DMS153 treated with DMSO at 0.1 percent for 48 hours (cell line): Measurements from ENCODE around the gene PLXDC1.
"Not testable (repeated sequence)": the region's sequence is repeated elsewhere in the genome, so short reads cannot be mapped to it uniquely, and the experiment has no call there.

Experiments
- DNase-seq: peaks from one replicate; lab custom pipeline; 2025; ENCODE audit not compliant: unreplicated experiment; lab: John Stamatoyannopoulos, UW

Gene PLXDC1

GRCh38 chr17:39069114-39069756, 82.2 kb downstream of the PLXDC1 start:
- DNase-seq, result peak; percentile 11

GRCh38 chr17:39064819-39065218, 86.6 kb downstream of the PLXDC1 start:
- DNase-seq, result no peak

- no peak for DNase-seq
Measured at GRCh38 chr17:39064374-39064773, 87.1 kb downstream of the PLXDC1 start.

- no peak for DNase-seq
Measured at GRCh38 chr17:39063681-39064069, 87.8 kb downstream of the PLXDC1 start.

GRCh38 chr17:39062846-39063680, 88.4 kb downstream of the PLXDC1 start:
- no peak for DNase-seq

- no peak for DNase-seq
Measured at GRCh38 chr17:39058524-39058923, 92.9 kb downstream of the PLXDC1 start.

- DNase-seq, result no peak
Measured at GRCh38 chr17:39057701-39058206, 93.7 kb downstream of the PLXDC1 start.

GRCh38 chr17:39054111-39054645, 97.3 kb downstream of the PLXDC1 start:
- DNase-seq, result no peak

GRCh38 chr17:39052423-39052822, 99.0 kb downstream of the PLXDC1 start:
- not testable (repeated sequence) for DNase-seq

GRCh38 chr17:39051001-39051585, 100.3 kb downstream of the PLXDC1 start:
- no peak for DNase-seq

GRCh38 chr17:39045948-39046679, 105.3 kb downstream of the PLXDC1 start:
- no peak for DNase-seq

GRCh38 chr17:39036009-39036408, 115.4 kb downstream of the PLXDC1 start:
- DNase-seq, result no peak

- not testable (repeated sequence) for DNase-seq
Measured at GRCh38 chr17:39035578-39035977, 115.9 kb downstream of the PLXDC1 start.

- DNase-seq, result no peak
Measured at GRCh38 chr17:39028690-39029089, 122.7 kb downstream of the PLXDC1 start.

- DNase-seq, result no peak
Measured at GRCh38 chr17:39027455-39028035, 123.9 kb downstream of the PLXDC1 start.

GRCh38 chr17:39026980-39027451, 124.4 kb downstream of the PLXDC1 start:
- DNase-seq, result peak; percentile 60

GRCh38 chr17:39026346-39026745, 125.1 kb downstream of the PLXDC1 start:
- DNase-seq, result not testable (repeated sequence)

GRCh38 chr17:39022924-39023323, 128.5 kb downstream of the PLXDC1 start:
- DNase-seq, result no peak

- DNase-seq, result not testable (repeated sequence)
Measured at GRCh38 chr17:39020037-39020436, 131.4 kb downstream of the PLXDC1 start.
